GM12801 (cell line): ENCODE measurements around the gene CR2.

Experiments
- TF ChIP-seq, protein P1 (sequence below): IDR thresholded peaks from one replicate; pipeline ENCODE4 v1.5.1; 2011; ENCODE audit warnings: control low read depth; ENCODE audit not compliant: insufficient read length; ENCODE audit errors: extremely low read depth

Gene CR2

DNA sequence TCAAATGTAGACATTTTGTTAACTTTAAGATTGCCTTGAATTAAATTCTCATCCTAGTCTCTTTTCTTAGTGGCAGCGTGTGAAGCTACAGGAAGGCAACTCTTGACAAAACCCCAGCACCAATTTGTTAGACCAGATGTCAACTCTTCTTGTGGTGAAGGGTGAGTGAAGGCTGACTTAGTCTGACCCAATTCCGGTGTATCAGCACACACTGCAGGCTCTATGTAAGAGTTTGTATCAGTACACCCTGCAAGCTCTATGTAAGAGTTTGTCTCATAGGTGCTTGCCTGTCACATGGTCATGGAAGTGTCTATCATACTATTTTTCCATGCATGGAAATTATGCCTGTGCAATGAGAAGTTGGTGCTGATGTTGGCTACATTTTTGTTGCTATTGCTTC is 16.8 kb downstream of the CR2 start:
- TF ChIP-seq, protein P1, sequence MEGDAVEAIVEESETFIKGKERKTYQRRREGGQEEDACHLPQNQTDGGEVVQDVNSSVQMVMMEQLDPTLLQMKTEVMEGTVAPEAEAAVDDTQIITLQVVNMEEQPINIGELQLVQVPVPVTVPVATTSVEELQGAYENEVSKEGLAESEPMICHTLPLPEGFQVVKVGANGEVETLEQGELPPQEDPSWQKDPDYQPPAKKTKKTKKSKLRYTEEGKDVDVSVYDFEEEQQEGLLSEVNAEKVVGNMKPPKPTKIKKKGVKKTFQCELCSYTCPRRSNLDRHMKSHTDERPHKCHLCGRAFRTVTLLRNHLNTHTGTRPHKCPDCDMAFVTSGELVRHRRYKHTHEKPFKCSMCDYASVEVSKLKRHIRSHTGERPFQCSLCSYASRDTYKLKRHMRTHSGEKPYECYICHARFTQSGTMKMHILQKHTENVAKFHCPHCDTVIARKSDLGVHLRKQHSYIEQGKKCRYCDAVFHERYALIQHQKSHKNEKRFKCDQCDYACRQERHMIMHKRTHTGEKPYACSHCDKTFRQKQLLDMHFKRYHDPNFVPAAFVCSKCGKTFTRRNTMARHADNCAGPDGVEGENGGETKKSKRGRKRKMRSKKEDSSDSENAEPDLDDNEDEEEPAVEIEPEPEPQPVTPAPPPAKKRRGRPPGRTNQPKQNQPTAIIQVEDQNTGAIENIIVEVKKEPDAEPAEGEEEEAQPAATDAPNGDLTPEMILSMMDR, result no peak

DNA sequence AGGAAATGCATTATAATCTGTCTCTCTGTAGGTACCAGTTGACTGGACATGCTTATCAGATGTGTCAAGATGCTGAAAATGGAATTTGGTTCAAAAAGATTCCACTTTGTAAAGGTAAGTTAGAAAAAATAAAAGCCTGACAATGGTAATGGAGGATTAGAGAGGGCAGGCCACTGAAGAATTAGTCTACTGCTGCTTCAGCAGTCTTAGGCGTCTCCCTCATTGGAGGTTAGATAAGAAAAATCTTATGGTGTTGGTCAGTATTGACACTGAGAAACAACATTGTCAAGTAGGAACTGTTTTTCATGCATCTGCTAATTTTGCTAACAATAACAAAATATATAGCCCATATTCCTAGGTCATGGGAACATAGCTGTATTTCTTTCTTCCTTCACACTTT is 20.1 kb downstream of the CR2 start:
- TF ChIP-seq, protein P1, result no peak

DNA sequence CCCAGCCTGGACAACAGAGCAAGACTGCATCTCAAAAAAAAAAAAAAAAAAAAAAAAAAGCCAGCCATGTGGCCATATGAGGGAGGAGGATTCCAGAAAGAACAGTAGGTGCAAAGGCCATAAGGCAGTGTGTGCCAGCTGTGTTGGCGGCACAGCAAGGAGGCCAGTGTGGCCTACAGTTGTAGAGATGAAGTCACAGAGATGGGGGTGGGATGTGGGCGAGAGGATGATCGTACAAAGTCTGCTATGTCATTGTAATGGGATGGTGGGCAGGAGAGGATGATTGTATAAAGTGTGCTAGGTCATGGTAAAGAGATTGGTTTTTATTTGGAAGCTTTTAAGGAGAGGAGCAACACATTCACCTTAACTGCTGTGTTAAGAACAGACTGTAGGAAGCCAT is 32.1 kb downstream of the CR2 start:
- TF ChIP-seq, protein P1, result no peak

DNA sequence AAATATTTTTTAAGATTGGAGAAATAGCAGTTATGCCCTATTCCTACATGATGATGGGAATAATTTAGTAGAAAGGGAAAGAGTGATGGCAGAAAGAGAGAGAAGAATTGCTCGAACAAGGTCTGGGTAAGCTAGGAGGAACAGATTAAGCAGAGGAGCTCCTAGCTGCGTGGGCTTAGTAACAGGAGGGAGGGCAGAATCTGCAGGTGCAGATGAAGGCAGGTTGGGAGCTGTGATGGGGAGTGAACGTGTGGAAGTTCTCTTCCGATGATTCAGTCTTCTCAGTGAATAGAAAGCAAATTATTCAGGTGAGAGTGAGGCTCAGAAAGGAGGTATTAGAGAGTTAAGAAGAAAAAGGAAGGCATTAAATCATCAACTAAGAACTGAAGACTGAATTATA is 33.5 kb downstream of the CR2 start:
- TF ChIP-seq, protein P1, result no peak

- TF ChIP-seq, protein P1, result no peak
Observed at GRCh38 chr1:207493212-207493611, 39.1 kb downstream of the CR2 start.

DNA sequence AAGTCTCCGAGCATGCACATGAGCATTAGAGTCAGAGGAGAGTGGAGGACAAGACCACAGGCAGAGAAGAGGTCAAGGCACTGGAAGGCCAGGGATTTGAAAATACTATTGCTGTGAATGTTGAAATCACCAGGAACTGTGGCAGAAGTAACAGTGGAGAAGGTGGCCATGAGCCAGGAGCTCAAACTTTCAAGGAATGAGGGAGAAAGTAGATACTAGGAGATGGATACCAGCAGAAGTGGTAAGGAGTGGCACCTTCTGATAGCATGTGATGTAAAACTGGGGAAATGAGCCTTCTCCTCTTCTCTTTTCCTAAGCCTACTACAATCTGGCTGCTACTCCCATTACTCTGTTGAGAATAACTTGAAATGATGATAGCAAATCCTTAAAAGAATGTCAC is 40.0 kb downstream of the CR2 start:
- TF ChIP-seq, protein P1, result no peak

GRCh38 chr1:207495801-207496792 is 42.0 kb downstream of the CR2 start, which contains the start of gene CR1:
Gene CR1 (plus strand): TSS chr1:207496157. CDS start chr1:207496268, 111 bp downstream.
- TF ChIP-seq, protein P1, result no peak
